Measurements from ENCODE around the gene SKI. TPM values are rescaled to one million over a fixed set of nuclear protein-coding genes. Genes with fewer than 3 reads are reported as not detected.

The SKI gene
- total and polyA plus RNA-seq, 2 of the 4 experiments (the other 2 are of a cell fraction), result 2.3 to 20.1 TPM

DNA sequence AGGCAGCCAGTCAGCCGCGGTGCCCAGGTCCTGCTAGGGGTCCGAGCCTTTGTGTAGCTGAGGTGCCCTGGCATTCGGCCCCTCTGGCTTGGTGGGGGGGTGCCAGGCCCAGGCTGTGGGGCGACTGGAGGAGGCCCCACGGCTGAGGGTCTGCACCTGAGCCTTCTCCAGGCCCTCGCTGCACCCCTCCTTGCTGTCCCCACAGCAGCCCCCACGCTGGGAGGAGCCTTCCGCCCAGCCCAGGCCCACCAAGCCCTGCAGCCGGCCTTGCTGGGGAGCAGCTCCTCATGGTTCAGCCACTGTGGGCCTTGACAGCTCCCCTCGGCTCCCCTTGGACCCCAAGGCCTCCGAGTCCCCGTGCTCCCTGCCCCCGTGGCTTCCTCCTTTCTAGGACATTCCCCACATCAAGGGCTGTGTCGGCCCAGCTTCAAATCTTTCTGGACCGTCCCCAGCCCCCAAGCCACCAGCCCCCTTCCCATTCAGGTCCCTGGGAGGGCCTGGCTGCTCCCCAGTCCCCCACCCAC, 95.4 kb downstream of the SKI start:
- WGBS, 2 experiments (ENCODE audit: extremely low coverage in 2 of 2, insufficient read length in 1 of 2), result 97% methylated on average over 6 of the region's 16 CpGs; no CpG with 5 or more reads in 1 of the 2 experiments
- CTCF ChIA-PET, result no interaction called here
- in situ Hi-C loops (cut with MboI; ENCODE audit: low sequenced_read_pairs), result no loop called here
- H4K5ac ChIP-seq (ENCODE audit: low read depth, low read length), result no peak overlapping the region
- ATAC-seq (ENCODE audit: low read depth) (no peak), DNase-seq (no peak)
- peaks cover 6% of the 10 kb centered on the region; the same call in 1 of the 2 replicates for H3K27me3 ChIP-seq (ENCODE audit: control insufficient read depth, insufficient read depth, low read length)
- POLR2A ChIA-PET (ENCODE audit: unreplicated experiment), result no interaction called here
- no peak overlapping the region for H2AK5ac ChIP-seq (ENCODE audit: low read depth, low read length)
- no peak overlapping the region for H2AFZ ChIP-seq (replicated peaks; ENCODE audit: low read length, poor library complexity)
- no peaks in the 10 kb centered on the region for H4K20me1 ChIP-seq (ENCODE audit: insufficient read depth, low read length)
- H3K18ac ChIP-seq (ENCODE audit: low read depth, low read length), result no peak overlapping the region
- no peak overlapping the region for H3K23ac ChIP-seq (ENCODE audit: low read depth, low read length)
- no peaks in the 10 kb centered on the region for H3K36me3 ChIP-seq (ENCODE audit: control insufficient read depth, insufficient read depth, low read length)
- peaks cover 12% of the 10 kb centered on the region for H3K4me1 ChIP-seq (ENCODE audit: control insufficient read depth, insufficient read depth, low read length)
- no peaks in the 10 kb centered on the region for H3K9me1 ChIP-seq (ENCODE audit: insufficient read depth, low read length)
- H3K56ac ChIP-seq (ENCODE audit: extremely low read depth, insufficient read depth, low read length), result no peak overlapping the region
- no peak overlapping the region for H3K4me3 ChIP-seq (ENCODE audit: insufficient read depth, low read depth, low read length)
- peaks cover 3% of the 10 kb centered on the region; the same call in 1 of the 2 replicates for H3K9me3 ChIP-seq (ENCODE audit: control insufficient read depth, insufficient read depth, low read length)
- H3K27ac ChIP-seq (ENCODE audit: insufficient read depth, low read length), result no peak overlapping the region
- H3K4ac ChIP-seq (ENCODE audit: low read depth, low read length), result no peak overlapping the region
- TF ChIP-seq NFE2L2 (IDR thresholded peaks at IDR 0.05; ENCODE audit: low read depth, low read length), result no peak
- TF ChIP-seq FOS (IDR thresholded peaks at IDR 0.05; ENCODE audit: low read depth, low read length), result no peak
- TF ChIP-seq CEBPB (IDR thresholded peaks at IDR 0.05; ENCODE audit: low read depth, low read length), result no peak
- no peak for TF ChIP-seq RCOR1 (IDR thresholded peaks at IDR 0.05; ENCODE audit: insufficient replicate concordance, low read length)
- TF ChIP-seq POLR2A (IDR thresholded peaks at IDR 0.05; ENCODE audit: low read depth, low read length), result no peak
- no peak for TF ChIP-seq SMC3 (IDR thresholded peaks at IDR 0.05; ENCODE audit: low read depth, low read length)
- TF ChIP-seq, protein P1, sequence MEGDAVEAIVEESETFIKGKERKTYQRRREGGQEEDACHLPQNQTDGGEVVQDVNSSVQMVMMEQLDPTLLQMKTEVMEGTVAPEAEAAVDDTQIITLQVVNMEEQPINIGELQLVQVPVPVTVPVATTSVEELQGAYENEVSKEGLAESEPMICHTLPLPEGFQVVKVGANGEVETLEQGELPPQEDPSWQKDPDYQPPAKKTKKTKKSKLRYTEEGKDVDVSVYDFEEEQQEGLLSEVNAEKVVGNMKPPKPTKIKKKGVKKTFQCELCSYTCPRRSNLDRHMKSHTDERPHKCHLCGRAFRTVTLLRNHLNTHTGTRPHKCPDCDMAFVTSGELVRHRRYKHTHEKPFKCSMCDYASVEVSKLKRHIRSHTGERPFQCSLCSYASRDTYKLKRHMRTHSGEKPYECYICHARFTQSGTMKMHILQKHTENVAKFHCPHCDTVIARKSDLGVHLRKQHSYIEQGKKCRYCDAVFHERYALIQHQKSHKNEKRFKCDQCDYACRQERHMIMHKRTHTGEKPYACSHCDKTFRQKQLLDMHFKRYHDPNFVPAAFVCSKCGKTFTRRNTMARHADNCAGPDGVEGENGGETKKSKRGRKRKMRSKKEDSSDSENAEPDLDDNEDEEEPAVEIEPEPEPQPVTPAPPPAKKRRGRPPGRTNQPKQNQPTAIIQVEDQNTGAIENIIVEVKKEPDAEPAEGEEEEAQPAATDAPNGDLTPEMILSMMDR (conservative IDR thresholded peaks at IDR 0.05; ENCODE audit: low read depth, low read length), result no peak
- no peak for TF ChIP-seq MAZ (IDR thresholded peaks at IDR 0.05; ENCODE audit: borderline replicate concordance, low read depth, low read length)
- TF ChIP-seq, protein P2, sequence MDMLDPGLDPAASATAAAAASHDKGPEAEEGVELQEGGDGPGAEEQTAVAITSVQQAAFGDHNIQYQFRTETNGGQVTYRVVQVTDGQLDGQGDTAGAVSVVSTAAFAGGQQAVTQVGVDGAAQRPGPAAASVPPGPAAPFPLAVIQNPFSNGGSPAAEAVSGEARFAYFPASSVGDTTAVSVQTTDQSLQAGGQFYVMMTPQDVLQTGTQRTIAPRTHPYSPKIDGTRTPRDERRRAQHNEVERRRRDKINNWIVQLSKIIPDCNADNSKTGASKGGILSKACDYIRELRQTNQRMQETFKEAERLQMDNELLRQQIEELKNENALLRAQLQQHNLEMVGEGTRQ (IDR thresholded peaks at IDR 0.05; ENCODE audit: low read depth, low read length), result no peak
- TF ChIP-seq BHLHE40 (IDR thresholded peaks at IDR 0.05; ENCODE audit: low read depth, low read length), result no peak
- TF ChIP-seq CHD1 (IDR thresholded peaks at IDR 0.05; ENCODE audit: low read depth, low read length), result no peak
- no peak for TF ChIP-seq MXI1 (IDR thresholded peaks at IDR 0.05; ENCODE audit: borderline replicate concordance, low read depth, low read length)
- H3K9ac ChIP-seq (ENCODE audit: low read depth, low read length), result no peak overlapping the region
- no peak overlapping the region for H3K4me2 ChIP-seq (ENCODE audit: low read depth, low read length)
- no peak overlapping the region for H2BK15ac ChIP-seq (ENCODE audit: low read depth, low read length)
- dilution Hi-C loops (cut with HindIII; ENCODE audit: low sequenced_read_pairs, unreplicated experiment), result no loop called here
- BruUV-seq (replicated peaks), result no TSS peak
- no peak overlapping the region for H3K14ac ChIP-seq (replicated peaks; ENCODE audit: low read depth, low read length)
- H2BK20ac ChIP-seq (ENCODE audit: low read depth, low read length), result no peak overlapping the region
- H3K79me1 ChIP-seq (ENCODE audit: low read depth in 1 of 2, low read length in 2 of 2), result 0 out of 4 replicates have a peak, but pooled peaks cover 0 to 4% of the 10 kb centered on the region in 2 experiments
- intact Hi-C loops (cut with micrococcal nuclease), result no loop called here
- no peak overlapping the region for H2BK5ac ChIP-seq (ENCODE audit: low read depth, low read length, poor library complexity, severe bottlenecking)
- no peak overlapping the region for H2BK120ac ChIP-seq (ENCODE audit: low read depth, low read length)
- no peak overlapping the region for H4K8ac ChIP-seq (ENCODE audit: low read depth in 2 of 2, low read length in 2 of 2)
- no peak overlapping the region for H4K91ac ChIP-seq (ENCODE audit: insufficient read depth, low read depth, low read length)
- H2AK9ac ChIP-seq (replicated peaks; ENCODE audit: low read depth, low read length, poor library complexity), result no peak overlapping the region
